PFSK-1 (cell line): ENCODE measurements around the gene PHOSPHO2.

Experiments
- FOXP2 ChIP-seq: optimal IDR thresholded peaks from 2 replicates; pipeline ENCODE3; 2011; ENCODE audit warnings: borderline replicate concordance, control low read depth, inconsistent platforms; ENCODE audit not compliant: insufficient read depth; ENCODE audit errors: extremely low read length, extremely low read depth
- POLR2AphosphoS5 ChIP-seq: IDR thresholded peaks from 2 replicates; pipeline ENCODE4 v1.6.1; 2012; ENCODE audit warnings: low read depth, mild to moderate bottlenecking, control low read depth, low read length, moderate library complexity
- SIN3A ChIP-seq: IDR thresholded peaks from 2 replicates; pipeline ENCODE4 v1.6.1; 2012; ENCODE audit warnings: mild to moderate bottlenecking, low read length, moderate library complexity, borderline replicate concordance; ENCODE audit not compliant: insufficient read depth
- TAF1 ChIP-seq: IDR thresholded peaks from 2 replicates; pipeline ENCODE4 v1.6.1; 2012; ENCODE audit warnings: low read length, control low read depth, borderline replicate concordance; ENCODE audit not compliant: insufficient read depth
- TF ChIP-seq, protein P1 (sequence below), 2 experiments: IDR thresholded peaks; 2 replicates each; pipeline versions ENCODE4 v1.6.1 to v1.8.0; 2011 to 2012; ENCODE audit warnings: low read depth in 2 of 2, low read length in 2 of 2, control low read depth in 1 of 2, inconsistent platforms in 1 of 2, mild to moderate bottlenecking in 1 of 2, moderate library complexity in 1 of 2; ENCODE audit not compliant: insufficient read depth in 1 of 2

DNA sequence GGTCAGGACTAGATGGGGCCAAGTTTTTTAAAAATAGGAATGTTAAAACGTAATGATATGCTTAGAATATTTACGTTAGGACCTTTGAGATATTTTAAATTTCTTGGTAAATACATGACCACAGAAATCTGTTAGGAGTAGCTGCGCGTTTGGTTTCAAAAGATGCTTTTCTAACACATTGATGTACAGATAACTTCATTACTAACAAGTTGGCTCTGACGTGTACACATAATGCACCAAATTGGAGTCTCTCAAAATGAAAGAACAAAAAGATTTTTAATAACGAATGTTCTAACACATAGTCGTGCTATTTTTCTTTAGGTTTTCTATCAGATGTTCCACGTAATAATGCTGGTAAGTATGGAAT is 608 bp downstream of the PHOSPHO2 start:
- no peak for TF ChIP-seq POLR2AphosphoS5
- no peak for TF ChIP-seq SIN3A
- TF ChIP-seq TAF1: no peak
- TF ChIP-seq FOXP2: no peak
- TF ChIP-seq, protein P1, sequence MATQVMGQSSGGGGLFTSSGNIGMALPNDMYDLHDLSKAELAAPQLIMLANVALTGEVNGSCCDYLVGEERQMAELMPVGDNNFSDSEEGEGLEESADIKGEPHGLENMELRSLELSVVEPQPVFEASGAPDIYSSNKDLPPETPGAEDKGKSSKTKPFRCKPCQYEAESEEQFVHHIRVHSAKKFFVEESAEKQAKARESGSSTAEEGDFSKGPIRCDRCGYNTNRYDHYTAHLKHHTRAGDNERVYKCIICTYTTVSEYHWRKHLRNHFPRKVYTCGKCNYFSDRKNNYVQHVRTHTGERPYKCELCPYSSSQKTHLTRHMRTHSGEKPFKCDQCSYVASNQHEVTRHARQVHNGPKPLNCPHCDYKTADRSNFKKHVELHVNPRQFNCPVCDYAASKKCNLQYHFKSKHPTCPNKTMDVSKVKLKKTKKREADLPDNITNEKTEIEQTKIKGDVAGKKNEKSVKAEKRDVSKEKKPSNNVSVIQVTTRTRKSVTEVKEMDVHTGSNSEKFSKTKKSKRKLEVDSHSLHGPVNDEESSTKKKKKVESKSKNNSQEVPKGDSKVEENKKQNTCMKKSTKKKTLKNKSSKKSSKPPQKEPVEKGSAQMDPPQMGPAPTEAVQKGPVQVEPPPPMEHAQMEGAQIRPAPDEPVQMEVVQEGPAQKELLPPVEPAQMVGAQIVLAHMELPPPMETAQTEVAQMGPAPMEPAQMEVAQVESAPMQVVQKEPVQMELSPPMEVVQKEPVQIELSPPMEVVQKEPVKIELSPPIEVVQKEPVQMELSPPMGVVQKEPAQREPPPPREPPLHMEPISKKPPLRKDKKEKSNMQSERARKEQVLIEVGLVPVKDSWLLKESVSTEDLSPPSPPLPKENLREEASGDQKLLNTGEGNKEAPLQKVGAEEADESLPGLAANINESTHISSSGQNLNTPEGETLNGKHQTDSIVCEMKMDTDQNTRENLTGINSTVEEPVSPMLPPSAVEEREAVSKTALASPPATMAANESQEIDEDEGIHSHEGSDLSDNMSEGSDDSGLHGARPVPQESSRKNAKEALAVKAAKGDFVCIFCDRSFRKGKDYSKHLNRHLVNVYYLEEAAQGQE (IDR thresholded peaks at IDR 0.05; ENCODE audit: insufficient read depth in 1 of 2, low read depth in 2 of 2, low read length in 2 of 2): no peak
